GM21576 (cell line): ENCODE measurements around the gene ILF2.

Experiments used
- ATAC-seq: cut with Tn5 transposase; IDR thresholded peaks from one replicate; pipeline ENCODE4 v1.9.1; 2021; ENCODE audit warnings: mild to moderate bottlenecking, moderate library complexity; ENCODE audit not compliant: unreplicated experiment

Gene ILF2

GRCh38 chr1:153628638-153629342, 42.0 kb downstream of the ILF2 start:
- ATAC-seq = no peak

- ATAC-seq = no peak
Observed at GRCh38 chr1:153627715-153628626, 42.8 kb downstream of the ILF2 start, which contains the start of gene S100A1. TSS of gene S100A1 (plus strand) at chr1:153628434. CDS start at chr1:153630522, 2,088 bp downstream.

GRCh38 chr1:153626904-153627714, 43.7 kb downstream of the ILF2 start, which contains the start of gene S100A13:
TSS of gene S100A13 (minus strand) at chr1:153627505. CDS start at chr1:153626472, 1,033 bp downstream.
- ATAC-seq = no peak

GRCh38 chr1:153626477-153626903, 44.3 kb downstream of the ILF2 start:
- no peak for ATAC-seq

- ATAC-seq = no peak
Observed at GRCh38 chr1:153624965-153625611, 45.7 kb downstream of the ILF2 start.

GRCh38 chr1:153623101-153623500, 47.7 kb downstream of the ILF2 start:
- no peak for ATAC-seq

- no peak for ATAC-seq
Observed at GRCh38 chr1:153619171-153619570, 51.6 kb downstream of the ILF2 start.

GRCh38 chr1:153617663-153618062, 53.1 kb downstream of the ILF2 start:
- ATAC-seq = no peak

- ATAC-seq = no peak
Observed at GRCh38 chr1:153616917-153617311, 53.9 kb downstream of the ILF2 start.

- ATAC-seq = no peak
Observed at GRCh38 chr1:153616144-153616916, 54.5 kb downstream of the ILF2 start, which contains the start of gene S100A14. TSS of gene S100A14 (minus strand) at chr1:153616325. CDS start at chr1:153615858, 467 bp downstream.

GRCh38 chr1:153615406-153615805, 55.4 kb downstream of the ILF2 start:
- ATAC-seq = no peak

- ATAC-seq = no peak
Observed at GRCh38 chr1:153614906-153615305, 55.9 kb downstream of the ILF2 start.

- ATAC-seq = no peak
Observed at GRCh38 chr1:153614189-153614900, 56.4 kb downstream of the ILF2 start.

- no peak for ATAC-seq
Observed at GRCh38 chr1:153613406-153613805, 57.4 kb downstream of the ILF2 start.

- ATAC-seq = no peak
Observed at GRCh38 chr1:153612755-153613331, 58.0 kb downstream of the ILF2 start, which contains the start of gene S100A16. TSS of gene S100A16 (minus strand) at chr1:153613137. CDS start at chr1:153608151, 4,986 bp downstream.

- no peak for ATAC-seq
Observed at GRCh38 chr1:153612111-153612754, 58.6 kb downstream of the ILF2 start.
